GM12878 (cell line): ENCODE results near the gene POLR1F. TPM values are rescaled to one million over a fixed set of nuclear protein-coding genes. Genes with fewer than 3 reads are reported as not detected.
"Not testable (repeated sequence)": the region's sequence is repeated elsewhere in the genome, so short reads cannot be mapped to it uniquely, and the experiment has no call there.

Experiments used
- ATAC-seq: fragments of 200-7000 bp; cut with Tn5 transposase; 3 replicates; pipeline ENCODE4 v1.9.1; 2020; ENCODE audit warnings: mild to moderate bottlenecking, moderate library complexity
- BruUV-seq: library from RNA; stranded (reverse); fragments of 400-500 nt; replicated peaks from 2 replicates; lab custom pipeline; 2021; lab: Mats Ljungman, UMichigan
- CTCF ChIA-PET: fragments of 300-600 bp; sonication (Branson Sonifier 250); formaldehyde crosslinking; extraction: SDS; loops from one replicate; lab custom pipeline; 2021; ENCODE audit warnings: inconsistent platforms; lab: Yijun Ruan, JAX
- POLR2A ChIA-PET: fragments of 350-600 bp; formaldehyde crosslinking; extraction: SDS; loops from one replicate; lab custom pipeline; 2021; ENCODE audit warnings: inconsistent platforms; lab: Charles Lee
- RAD21 ChIA-PET: fragments of 300-600 bp; sonication (Branson Sonifier 250); formaldehyde crosslinking; loops from one replicate; lab custom pipeline; 2023; ENCODE audit warnings: antibody characterized with exemption; ENCODE audit not compliant: unreplicated experiment; lab: Charles Lee
- SMC1A ChIA-PET: fragments of 300-600 bp; sonication (Branson Sonifier 250); formaldehyde crosslinking; loops from one replicate; lab custom pipeline; 2023; ENCODE audit not compliant: unreplicated experiment, uncharacterized antibody; lab: Charles Lee
- DNase-seq: peaks from one replicate; pipeline ENCODE4 v3.0.0-alpha.2; 2011; ENCODE audit warnings: low read depth, low spot score
- FAIRE-seq: peaks from 3 replicates; lab custom pipeline; 2011; peaks lifted over from hg19 to GRCh38; lab: Jason Lieb, UNC
- H2AFZ ChIP-seq: 2 replicates; pipeline ENCODE4 v1.6.0; 2011; ENCODE audit warnings: low read depth, low read length, control low read depth; ENCODE audit not compliant: control insufficient read depth
- H3K27ac ChIP-seq: 2 replicates; pipeline ENCODE4 v1.5.1; 2011; ENCODE audit warnings: control low read depth; ENCODE audit not compliant: control insufficient read depth, insufficient read depth
- H3K27me3 ChIP-seq, 2 experiments: replicated peaks in 1 of 2; 2 replicates each; pipeline versions ENCODE4 v1.6.0 to v1.6.1; 2011; ENCODE audit warnings: low read length in 1 of 2; ENCODE audit not compliant: control insufficient read depth in 2 of 2, insufficient read depth in 2 of 2
- H3K36me3 ChIP-seq, 2 experiments: 2 replicates each; pipeline ENCODE4 v1.5.1; 2011; ENCODE audit warnings: low read length in 1 of 2; ENCODE audit not compliant: control insufficient read depth in 2 of 2, insufficient read depth in 2 of 2
- H3K4me1 ChIP-seq: 2 replicates; pipeline ENCODE4 v1.6.1; 2011; ENCODE audit warnings: mild to moderate bottlenecking, low read length, moderate library complexity, mixed read lengths; ENCODE audit not compliant: control insufficient read depth, insufficient read depth
- H3K4me2 ChIP-seq: 2 replicates; pipeline ENCODE4 v1.6.0; 2011; ENCODE audit warnings: control low read depth; ENCODE audit not compliant: control insufficient read depth, insufficient read depth
- H3K4me3 ChIP-seq: fragments of 200-600 bp; sonication (generic); 2 replicates; pipeline ENCODE4 v1.5.1; 2016
- H3K79me2 ChIP-seq: 2 replicates; pipeline ENCODE4 v1.6.0; 2011; ENCODE audit warnings: low read length; ENCODE audit not compliant: control insufficient read depth, insufficient read depth
- H3K9ac ChIP-seq: 2 replicates; pipeline ENCODE4 v1.8.0; 2011; ENCODE audit warnings: low read length, control low read depth, mixed read lengths; ENCODE audit not compliant: control insufficient read depth, insufficient read depth
- H3K9me3 ChIP-seq: replicated peaks from 3 replicates; pipeline ENCODE4 v1.5.1; 2011; ENCODE audit warnings: mild to moderate bottlenecking, low read length; ENCODE audit not compliant: control insufficient read depth, insufficient read depth
- H4K20me1 ChIP-seq: 2 replicates; pipeline ENCODE4 v1.6.0; 2011; ENCODE audit not compliant: control insufficient read depth, insufficient read depth
- BRCA1 ChIP-seq: IDR thresholded peaks from 2 replicates; pipeline ENCODE4 v1.6.1; 2011; ENCODE audit warnings: low read depth, low read length, improper control_type of control experiment
- CBX3 ChIP-seq: fragments of 200-600 bp; sonication (generic); IDR thresholded peaks from 2 replicates; pipeline ENCODE4 v1.6.1; 2016; ENCODE audit warnings: low read depth, borderline replicate concordance
- CBX5 ChIP-seq: sonication (generic); IDR thresholded peaks from 2 replicates; pipeline ENCODE4 v1.6.1; 2016; ENCODE audit warnings: low read depth, moderate library complexity, mild to moderate bottlenecking, inconsistent platforms
- CHD2 ChIP-seq: IDR thresholded peaks from 2 replicates; pipeline ENCODE4 v1.6.1; 2011; ENCODE audit warnings: low read depth, low read length, improper control_type of control experiment, borderline replicate concordance
- CHD4 ChIP-seq: fragments of 200-600 bp; sonication (generic); IDR thresholded peaks from 2 replicates; pipeline ENCODE4 v1.6.1; 2016; ENCODE audit warnings: mild to moderate bottlenecking
- HCFC1 ChIP-seq: fragments of 150-350 bp; IDR thresholded peaks from 2 replicates; pipeline ENCODE4 v1.6.1; 2014; ENCODE audit warnings: low read length
- KDM1A ChIP-seq: fragments of 200-600 bp; sonication (generic); IDR thresholded peaks from 2 replicates; pipeline ENCODE4 v1.6.1; 2016; ENCODE audit warnings: borderline replicate concordance
- MTA2 ChIP-seq: fragments of 450-650 bp; IDR thresholded peaks from 2 replicates; pipeline ENCODE4 v1.6.1; 2016; ENCODE audit warnings: low read depth, mild to moderate bottlenecking, moderate library complexity
- NR2C1 ChIP-seq: fragments of 450-650 bp; IDR thresholded peaks from 2 replicates; pipeline ENCODE4 v1.6.1; 2017; ENCODE audit warnings: antibody characterized with exemption, mild to moderate bottlenecking, moderate library complexity
- POU2F2 ChIP-seq: IDR thresholded peaks from 3 replicates; pipeline ENCODE4 v1.6.1; 2011; ENCODE audit warnings: low read depth, mild to moderate bottlenecking, low read length, borderline replicate concordance
- RB1 ChIP-seq: fragments of 450-650 bp; formaldehyde crosslinking; IDR thresholded peaks from 2 replicates; pipeline ENCODE4 v1.6.1; 2017; ENCODE audit warnings: mild to moderate bottlenecking, borderline replicate concordance
- SIN3A ChIP-seq: IDR thresholded peaks from 2 replicates; pipeline ENCODE4 v1.6.1; 2012; ENCODE audit warnings: low read depth, low read length, improper control_type of control experiment
- SUZ12 ChIP-seq: fragments of 200-600 bp; sonication (generic); IDR thresholded peaks from one replicate; pipeline ENCODE4 v1.6.1; 2018; ENCODE audit warnings: antibody characterized with exemption, mild to moderate bottlenecking; ENCODE audit not compliant: unreplicated experiment
- TCF12 ChIP-seq: IDR thresholded peaks from 2 replicates; pipeline ENCODE4 v1.6.1; 2011; ENCODE audit warnings: low read depth, mild to moderate bottlenecking, low read length
- TCF3 ChIP-seq: IDR thresholded peaks from 2 replicates; pipeline ENCODE4 v1.6.1; 2012; ENCODE audit warnings: low read depth, mild to moderate bottlenecking, low read length, borderline replicate concordance; ENCODE audit not compliant: insufficient read depth
- ZNF622 ChIP-seq: fragments of 450-650 bp; IDR thresholded peaks from 2 replicates; pipeline ENCODE4 v1.6.1; 2017; ENCODE audit warnings: mild to moderate bottlenecking, inconsistent platforms
- ZZZ3 ChIP-seq: IDR thresholded peaks from 2 replicates; pipeline ENCODE4 v1.6.1; 2011; ENCODE audit warnings: low read depth; ENCODE audit not compliant: control insufficient read depth, insufficient read length
- WGBS: methylation state at CpG from one replicate; pipeline ENCODE4 v1.1.6; 2016; ENCODE audit warnings: low lambda C conversion rate; ENCODE audit not compliant: insufficient replicate concordance, insufficient coverage; ENCODE audit errors: missing lambda C conversion rate; 5-methylcytosine and 5-hydroxymethylcytosine counted together
- in situ Hi-C: fragments of 300-500 bp; cut with MboI; formaldehyde crosslinking; loops from 9 replicates; pipeline ENCODE4 v1.14.3; 2018; ENCODE audit warnings: mixed read lengths
- intact Hi-C: fragments of 100-400 bp; cut with micrococcal nuclease; formaldehyde crosslinking; loops from one replicate; pipeline ENCODE4 v1.14.2; 2022; ENCODE audit not compliant: unreplicated experiment
- polyA plus RNA-seq, 11 experiments: library from polyadenylated mRNA; depleted of rRNA in 4 of 11; unstranded in 6 of 11; stranded (reverse) in 5 of 11; fragments of >200 nt; fragmentation: Nextera tagmentation in 4 of 11; fragmentation: Illumina TruSeq in 1 of 11; extraction: Ambion mirVana in 4 of 11; extraction: Trizol in 1 of 11; gene quantifications; 1 replicate in 1 of 11; 2 replicates in 10 of 11; pipeline versions ENCODE4 v1.2.1 to v1.2.3, GENCODE V29; 2011 to 2016; ENCODE audit warnings: inconsistent platforms in 2 of 11, missing spikeins in 2 of 11, low read depth in 1 of 11
- total RNA-seq, 4 experiments: library from RNA; depleted of rRNA in 3 of 4; stranded (reverse); fragments of >200 nt in 3 of 4; fragmentation: Illumina TruSeq in 1 of 4; extraction: Trizol in 1 of 4; gene quantifications; 2 replicates each; pipeline versions ENCODE4 v1.2.1 to v1.2.3, GENCODE V29; 2013 to 2021
- TF ChIP-seq, protein P1 (sequence below): IDR thresholded peaks from 2 replicates; pipeline ENCODE4 v1.6.1; 2012; ENCODE audit warnings: low read length, inconsistent platforms

Gene POLR1F
- total and polyA plus RNA-seq, 10 of the 15 experiments (the other 5 are each of a cell fraction or from before 2014, with no cell fraction given): 16.9 to 129 (median 29.7) TPM

DNA sequence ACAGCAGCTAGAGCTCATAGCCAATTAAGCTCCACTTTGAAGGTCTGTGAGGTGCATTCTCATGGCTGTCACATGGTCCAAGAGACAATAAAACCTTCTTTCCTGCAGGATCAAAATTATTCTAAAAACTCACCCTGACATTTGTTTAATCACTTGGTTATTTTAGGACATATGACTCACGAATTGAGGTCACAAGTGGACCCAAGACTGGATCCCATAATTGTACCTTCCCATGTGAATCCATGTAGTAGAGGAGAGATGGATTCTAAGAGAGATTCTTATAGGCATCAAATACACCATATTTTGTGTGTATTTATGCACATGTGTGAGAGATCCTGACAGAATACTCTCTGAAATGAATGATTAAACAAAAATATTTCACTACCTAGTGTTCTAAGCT lies 18.1 kb downstream of the POLR1F start:
- in situ Hi-C loops: no loop called here
- CTCF ChIA-PET: interaction anchor here (1.4 kb wide), 1 partner anchor 57 kb away, joined by 3 read pairs; no protein-coding TSS in a partner anchor

DNA sequence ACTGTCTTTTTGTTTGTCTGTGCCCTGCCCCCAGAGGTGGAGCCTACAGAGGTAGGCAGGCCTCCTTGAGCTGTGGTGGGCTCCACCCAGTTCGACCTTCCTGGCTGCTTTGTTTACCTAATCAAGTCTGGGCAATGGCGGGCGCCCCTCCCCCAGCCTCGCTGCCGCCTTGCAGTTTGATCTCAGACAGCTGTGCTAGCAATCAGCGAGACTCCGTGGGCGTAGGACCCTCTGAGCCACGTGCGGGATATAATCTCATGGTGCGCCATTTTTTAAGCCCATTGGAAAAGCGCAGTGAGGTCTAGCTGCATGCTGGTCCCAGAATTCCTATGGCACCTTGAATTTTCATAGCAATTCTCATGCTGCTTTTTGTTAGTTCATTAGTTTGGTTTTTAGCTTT lies 19.7 kb downstream of the POLR1F start:
- H3K4me3 ChIP-seq, ATAC-seq, intact Hi-C loops, H3K79me2 ChIP-seq, POLR2A ChIA-PET, RAD21 ChIA-PET, in situ Hi-C loops, FAIRE-seq, H3K36me3 ChIP-seq, H3K27me3 ChIP-seq, SMC1A ChIA-PET, H3K9ac ChIP-seq, H4K20me1 ChIP-seq, BruUV-seq, H2AFZ ChIP-seq, H3K4me1 ChIP-seq, DNase-seq, H3K27ac ChIP-seq, H3K4me2 ChIP-seq, H3K9me3 ChIP-seq: not testable (repeated sequence)
- CTCF ChIA-PET: interaction anchor here (0.7 kb wide), 1 partner anchor 28 kb away, joined by 3 read pairs; no protein-coding TSS in a partner anchor
- WGBS: 55% methylated on average over 12 of the region's 12 CpGs

More for the DNA sequence above, 18.1 kb downstream of the POLR1F start:
- POLR2A ChIA-PET: no interaction called here
- TF ChIP-seq, protein P1, sequence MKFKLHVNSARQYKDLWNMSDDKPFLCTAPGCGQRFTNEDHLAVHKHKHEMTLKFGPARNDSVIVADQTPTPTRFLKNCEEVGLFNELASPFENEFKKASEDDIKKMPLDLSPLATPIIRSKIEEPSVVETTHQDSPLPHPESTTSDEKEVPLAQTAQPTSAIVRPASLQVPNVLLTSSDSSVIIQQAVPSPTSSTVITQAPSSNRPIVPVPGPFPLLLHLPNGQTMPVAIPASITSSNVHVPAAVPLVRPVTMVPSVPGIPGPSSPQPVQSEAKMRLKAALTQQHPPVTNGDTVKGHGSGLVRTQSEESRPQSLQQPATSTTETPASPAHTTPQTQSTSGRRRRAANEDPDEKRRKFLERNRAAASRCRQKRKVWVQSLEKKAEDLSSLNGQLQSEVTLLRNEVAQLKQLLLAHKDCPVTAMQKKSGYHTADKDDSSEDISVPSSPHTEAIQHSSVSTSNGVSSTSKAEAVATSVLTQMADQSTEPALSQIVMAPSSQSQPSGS: no peak
- no peak for TF ChIP-seq POU2F2
- no peak for TF ChIP-seq BRCA1
- TF ChIP-seq CHD2: no peak
- no peak for TF ChIP-seq ZZZ3
- TF ChIP-seq CBX3: no peak
- TF ChIP-seq CHD4: no peak
- TF ChIP-seq SUZ12: no peak
- TF ChIP-seq TCF3: no peak
- TF ChIP-seq TCF12: no peak
- no peak for TF ChIP-seq SIN3A
- no peak for TF ChIP-seq NR2C1
- TF ChIP-seq ZNF622: no peak
- TF ChIP-seq RB1: no peak
- TF ChIP-seq KDM1A: no peak
- TF ChIP-seq HCFC1: no peak
- no peak for TF ChIP-seq MTA2
- no peak for TF ChIP-seq CBX5
- RAD21 ChIA-PET: no interaction called here
- no TSS peak for BruUV-seq
- Histone ChIP-seq H3K4me3 (no peak overlapping the region), H3K9me3 (no peaks in the 10 kb centered on the region; the same call in 2 of the 3 replicates), H3K27me3 (no peaks in the 10 kb centered on the region), H3K4me1 (no peaks in the 10 kb centered on the region), H3K79me2 (no peaks in the 10 kb centered on the region), H3K9ac (no peak overlapping the region), H4K20me1 (no peaks in the 10 kb centered on the region), H3K4me2 (no peak overlapping the region), H3K27ac (no peak overlapping the region), H2AFZ (no peak overlapping the region), H3K36me3 (no peaks in the 10 kb centered on the region)
- no peak for FAIRE-seq
- DNase-seq: no peak
- WGBS: 0% methylated on average over 1 of the region's 1 CpG
- no peak for ATAC-seq
- SMC1A ChIA-PET: no interaction called here
- intact Hi-C loops: no loop called here
